LoVo (cell line): ENCODE data around the gene AOPEP.

Experiments used
- DNase-seq: peaks from one replicate; pipeline ENCODE4 v3.0.0-alpha.2; 2016; ENCODE audit warnings: low spot score

AOPEP gene

DNA sequence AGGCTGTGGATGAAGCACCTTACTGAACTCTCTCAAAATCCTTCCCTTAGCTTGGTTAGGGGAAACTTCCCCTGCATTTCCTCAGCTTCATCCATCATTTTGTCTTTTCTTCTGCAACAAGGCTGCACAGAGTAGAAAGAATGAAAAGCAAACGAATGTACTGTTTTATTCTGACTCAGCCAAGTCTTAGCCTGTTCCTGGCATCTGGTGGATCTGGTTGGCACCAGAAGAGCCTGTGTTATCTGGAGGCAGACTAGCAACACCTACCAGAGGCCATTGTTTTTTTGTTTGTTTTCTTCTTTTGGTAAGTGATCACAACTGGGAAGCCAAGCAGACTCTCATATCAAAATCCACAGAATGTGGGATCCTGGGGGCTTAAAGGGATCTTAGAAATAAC, 390.3 kb downstream of the AOPEP start:
- DNase-seq, result no peak

DNA sequence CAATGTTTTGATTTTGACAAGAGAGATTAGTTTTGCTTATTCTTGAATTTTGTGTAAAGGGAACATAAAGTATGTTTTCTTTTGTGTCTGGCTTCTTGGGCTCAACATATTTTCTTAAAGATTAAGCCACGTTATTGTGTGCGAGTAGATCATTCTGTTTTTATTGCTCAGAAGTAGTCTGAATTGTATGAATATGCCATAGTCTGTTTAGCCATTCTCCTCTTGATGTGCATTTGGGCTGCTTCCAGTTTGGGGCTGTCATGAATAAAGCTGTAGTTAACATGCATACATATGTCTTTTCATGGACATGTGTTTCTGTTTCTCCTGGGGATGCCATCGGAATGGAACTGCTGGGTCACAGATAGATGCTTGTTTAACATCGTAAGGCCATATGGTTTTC, 392.1 kb downstream of the AOPEP start:
- no peak for DNase-seq

DNA sequence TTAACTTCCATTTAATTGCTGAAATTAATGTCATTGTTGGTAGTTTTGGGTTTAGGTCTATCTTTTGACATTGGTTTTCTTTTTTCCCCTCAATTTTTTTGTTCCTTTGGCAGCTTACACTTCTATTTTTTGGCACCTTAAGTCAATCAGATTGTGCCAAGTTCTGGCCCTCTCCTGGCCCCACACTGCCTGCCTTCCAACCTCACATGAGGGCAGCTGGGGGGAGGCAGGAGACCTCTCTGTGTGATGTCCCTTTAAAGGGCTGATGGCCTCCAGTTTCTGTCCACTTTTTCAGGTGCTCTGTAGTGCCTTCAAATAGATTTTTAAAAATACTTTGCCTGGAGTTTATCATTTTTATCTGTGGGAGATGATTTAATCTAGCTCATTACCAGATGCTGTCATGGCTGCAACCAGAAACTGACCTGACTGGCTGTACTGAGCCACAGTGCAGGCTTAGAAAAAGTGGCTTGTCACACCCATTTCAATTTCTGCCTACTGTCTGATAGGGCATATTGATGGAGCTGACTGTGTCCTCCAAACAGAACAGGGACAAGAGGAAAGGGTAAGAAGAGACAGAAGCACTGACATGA, 394.4 kb downstream of the AOPEP start:
- no peak for DNase-seq

DNA sequence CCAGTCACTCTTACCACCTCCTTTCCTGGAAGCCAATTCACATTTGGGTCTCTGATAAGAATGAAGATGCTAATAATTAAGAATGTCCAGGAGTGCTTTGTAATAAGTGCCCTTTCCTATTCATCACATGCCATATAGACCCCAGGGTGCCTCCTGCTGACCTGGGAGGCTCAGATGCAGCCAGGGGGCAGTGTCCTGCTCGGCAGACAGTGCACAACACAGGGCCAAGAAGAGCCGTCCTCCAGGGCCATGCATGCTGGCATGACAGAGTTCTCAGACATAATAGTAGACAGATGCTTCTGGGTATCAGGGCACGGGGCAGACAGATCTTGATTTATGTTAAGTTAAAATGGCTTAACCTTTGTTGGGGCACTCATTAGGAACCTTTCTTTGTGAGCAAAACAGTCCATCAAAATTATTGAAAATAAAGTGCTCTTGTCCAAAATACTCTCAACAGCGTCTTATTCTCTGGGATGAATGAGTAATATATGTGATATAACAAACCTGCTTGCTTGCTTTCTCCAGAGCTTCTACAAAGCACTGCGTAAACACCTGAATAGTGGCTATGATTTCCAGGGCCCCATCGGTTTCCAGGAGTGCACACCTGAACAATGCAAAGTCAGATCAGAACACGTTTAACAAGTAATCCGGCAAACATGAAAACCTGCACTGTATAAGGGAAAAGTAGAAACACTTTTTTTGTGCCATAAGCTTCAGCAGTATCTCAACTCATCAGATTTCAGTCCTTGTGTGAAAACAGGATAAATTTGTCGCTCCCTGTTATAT, 398.3 kb downstream of the AOPEP start:
- DNase-seq, result no peak

DNA sequence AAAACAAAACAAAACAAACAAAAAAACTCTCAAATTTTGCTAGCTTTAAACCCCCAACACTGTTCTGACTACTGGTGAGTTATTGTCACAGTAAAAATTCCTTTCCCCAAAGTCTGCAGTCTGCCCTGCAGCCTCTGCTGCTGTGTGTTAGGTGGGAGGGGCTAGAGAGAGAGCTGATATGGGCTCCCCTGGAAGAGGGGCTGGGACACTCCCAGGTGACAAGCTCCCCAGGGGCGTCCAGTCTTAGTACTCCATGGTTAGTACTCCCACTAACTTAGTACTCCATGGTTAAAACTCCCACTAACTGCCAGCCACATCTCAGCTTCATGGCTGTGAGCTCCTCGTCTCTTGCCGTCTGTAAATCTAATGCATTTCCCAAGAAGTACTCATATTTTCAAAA, 399.2 kb downstream of the AOPEP start:
- no peak for DNase-seq

DNA sequence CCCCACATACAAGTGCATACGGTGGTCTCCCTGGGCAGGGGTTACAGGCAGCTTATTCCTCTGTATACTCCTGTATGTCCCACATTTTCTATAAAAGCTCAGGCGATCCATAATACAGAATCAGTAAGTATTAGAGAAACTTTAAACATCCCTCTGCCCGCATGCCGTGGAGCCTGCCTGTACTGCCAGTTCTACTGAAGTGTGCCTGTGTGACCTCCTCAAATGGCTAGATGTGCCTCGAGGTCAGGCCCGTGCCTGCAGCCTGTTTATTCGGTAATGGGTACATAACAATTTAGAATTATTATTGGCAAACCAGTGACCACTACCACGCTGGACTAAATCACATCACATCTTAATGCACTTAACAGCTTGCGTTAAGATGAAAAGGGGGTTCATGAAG, 400.2 kb downstream of the AOPEP start:
- DNase-seq, result no peak

DNA sequence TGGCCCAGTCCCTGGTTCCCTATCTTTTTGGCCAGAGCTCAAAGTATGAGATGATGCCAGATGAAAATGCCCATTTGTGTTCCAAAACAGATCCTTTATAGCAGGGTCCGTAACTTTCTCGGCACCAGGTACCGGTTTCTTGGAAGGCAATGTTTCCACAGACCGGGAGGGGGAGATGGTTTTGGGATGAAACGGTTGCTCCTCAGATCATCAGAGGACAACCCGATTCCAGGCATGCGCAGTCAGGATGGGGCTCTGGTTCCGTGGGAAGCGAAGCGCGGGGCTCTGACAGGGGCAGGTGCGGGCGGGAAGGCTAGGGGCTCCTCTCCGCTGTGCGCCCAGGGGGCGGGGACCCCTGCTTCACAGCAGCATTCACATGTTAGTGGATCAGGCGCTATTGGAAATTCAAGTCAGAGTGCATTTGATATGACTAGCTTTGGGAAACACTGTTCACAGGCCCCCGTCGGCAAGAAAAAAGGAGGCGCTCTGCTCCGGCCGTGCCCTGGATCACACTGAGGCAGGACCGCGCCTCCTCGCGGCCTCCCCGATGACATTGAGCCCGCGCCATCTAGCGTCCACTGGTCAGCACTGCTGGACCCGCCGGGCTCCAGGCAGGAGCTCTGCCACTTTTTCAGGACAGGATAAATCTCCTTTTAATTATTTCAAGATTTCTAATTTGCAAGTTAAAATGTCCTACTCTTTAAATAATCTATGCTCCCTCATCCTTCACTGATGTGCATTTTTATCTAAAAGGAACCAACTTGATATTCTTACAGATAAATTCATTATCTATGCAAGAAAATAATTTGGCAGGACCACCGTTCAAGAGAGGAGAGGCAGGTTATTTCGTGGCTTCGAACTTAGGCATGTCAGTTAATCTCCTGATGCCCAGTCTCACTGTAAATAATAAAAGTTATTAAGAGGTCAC, 401.0 kb downstream of the AOPEP start:
- peak; percentile 83 for DNase-seq

DNA sequence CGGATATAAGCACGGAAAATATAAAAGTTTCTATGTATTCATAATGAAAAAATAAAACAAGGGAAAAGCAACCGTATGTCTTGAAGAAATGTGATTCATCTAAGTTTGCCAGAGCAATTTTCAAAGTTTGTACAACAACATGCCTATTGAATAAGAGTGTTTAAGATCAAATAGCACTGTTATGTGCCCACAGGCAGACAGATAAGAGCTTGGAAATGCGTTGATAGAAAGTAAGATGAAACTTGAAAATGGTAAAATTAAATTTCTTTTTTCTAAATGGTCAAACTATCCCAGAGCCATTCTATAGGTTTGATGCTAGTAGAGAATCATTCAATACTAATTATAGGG, 401.7 kb downstream of the AOPEP start:
- DNase-seq, result no peak

DNA sequence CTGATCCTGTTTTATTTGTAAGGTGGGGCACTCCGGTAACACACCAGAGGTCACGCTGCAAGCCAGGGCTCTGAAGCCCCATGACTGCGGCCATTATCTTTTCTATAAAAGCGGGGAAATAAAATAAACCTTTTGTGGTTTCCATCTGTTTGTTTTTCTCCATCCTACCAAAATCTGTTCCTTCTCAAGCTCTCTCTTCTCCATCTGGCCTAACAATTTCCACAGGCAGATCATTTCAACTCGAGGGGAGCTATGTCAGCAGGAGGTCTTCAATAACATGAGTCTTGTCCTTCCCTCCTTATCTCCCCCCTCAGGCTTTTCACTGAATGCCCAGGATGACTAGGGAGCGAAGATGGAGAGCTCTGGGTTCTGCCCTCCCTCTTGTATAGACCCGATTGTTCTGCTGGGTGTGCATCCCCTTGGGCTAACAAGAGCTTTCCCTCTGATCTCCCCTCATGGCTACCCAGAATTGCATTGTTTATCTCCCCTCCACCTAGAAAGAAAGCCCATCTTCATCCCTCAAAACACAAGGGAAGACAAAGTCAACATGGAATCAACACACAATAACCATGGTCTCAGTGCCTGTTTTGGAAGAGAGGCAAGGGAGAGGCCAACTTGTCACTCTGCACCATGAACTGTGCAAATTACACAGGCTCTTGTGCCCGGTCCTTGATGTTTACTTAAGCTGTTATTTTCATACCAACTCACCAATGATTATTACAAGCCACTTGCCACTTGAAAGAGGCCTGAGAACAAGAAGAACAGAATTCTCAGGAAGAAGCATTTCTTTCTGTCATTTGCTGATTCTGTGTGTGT, 403.2 kb downstream of the AOPEP start:
- no peak for DNase-seq

DNA sequence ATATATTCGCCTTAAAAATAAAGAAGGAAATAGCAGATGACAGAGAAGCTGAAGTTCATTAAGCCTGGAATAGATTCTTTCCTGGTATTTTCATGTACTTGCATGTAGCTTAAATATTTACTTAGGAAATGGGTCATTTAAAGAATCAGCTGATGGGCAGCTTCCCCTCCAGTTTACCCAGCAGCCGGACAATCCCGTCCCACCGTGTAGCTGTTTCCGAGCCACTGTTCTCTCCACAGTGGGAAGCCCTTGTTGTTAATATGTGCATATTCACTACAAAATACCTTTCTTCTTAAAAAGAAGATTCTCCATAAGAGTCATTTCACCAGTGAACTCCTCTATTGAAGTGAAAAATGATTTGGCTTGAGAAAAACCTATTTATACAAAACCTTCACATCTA, 404.0 kb downstream of the AOPEP start:
- DNase-seq, result no peak

DNA sequence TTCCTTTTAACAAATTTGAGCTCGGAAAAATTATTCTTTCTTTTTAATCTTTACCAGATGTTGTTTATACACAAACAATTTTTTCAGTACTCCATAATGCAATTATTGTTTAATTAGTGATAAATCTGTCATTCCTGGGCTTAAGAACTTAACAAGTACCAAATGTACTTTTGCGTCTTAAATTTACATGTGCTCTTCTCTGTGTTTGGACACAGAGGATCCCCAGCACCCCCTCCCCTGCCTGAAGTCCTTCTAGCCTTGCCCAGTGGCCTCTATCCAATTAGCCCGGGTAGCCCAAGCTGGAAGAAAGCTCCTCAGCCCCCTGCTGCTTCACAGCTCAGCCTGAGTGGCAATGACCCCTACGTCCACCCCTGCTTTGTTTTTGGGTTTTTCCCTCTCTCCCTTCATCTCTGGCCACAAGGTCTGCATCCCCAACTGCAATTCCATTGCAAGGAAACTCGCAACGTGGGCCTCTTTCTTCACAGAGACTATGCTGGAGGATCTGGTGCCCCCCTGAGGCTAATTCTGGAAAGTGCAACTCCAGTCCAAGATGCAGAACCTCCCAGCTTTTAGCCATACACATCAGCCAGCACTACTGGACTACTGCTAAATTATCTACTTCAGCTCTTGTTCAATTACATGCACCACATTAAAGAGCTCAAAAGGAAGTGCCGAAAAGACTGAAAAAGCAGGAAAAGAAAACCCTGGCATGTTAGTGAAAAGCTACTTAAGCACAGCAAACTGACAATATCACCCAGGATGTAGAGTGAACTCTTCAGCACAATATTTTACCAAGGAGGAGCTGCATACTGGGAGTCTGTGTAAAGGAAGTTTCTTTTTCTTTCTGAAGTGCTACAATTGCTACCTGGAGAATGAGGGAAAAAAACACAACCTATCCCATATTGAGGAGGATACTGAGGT, 404.8 kb downstream of the AOPEP start:
- peak; percentile 53 for DNase-seq

DNA sequence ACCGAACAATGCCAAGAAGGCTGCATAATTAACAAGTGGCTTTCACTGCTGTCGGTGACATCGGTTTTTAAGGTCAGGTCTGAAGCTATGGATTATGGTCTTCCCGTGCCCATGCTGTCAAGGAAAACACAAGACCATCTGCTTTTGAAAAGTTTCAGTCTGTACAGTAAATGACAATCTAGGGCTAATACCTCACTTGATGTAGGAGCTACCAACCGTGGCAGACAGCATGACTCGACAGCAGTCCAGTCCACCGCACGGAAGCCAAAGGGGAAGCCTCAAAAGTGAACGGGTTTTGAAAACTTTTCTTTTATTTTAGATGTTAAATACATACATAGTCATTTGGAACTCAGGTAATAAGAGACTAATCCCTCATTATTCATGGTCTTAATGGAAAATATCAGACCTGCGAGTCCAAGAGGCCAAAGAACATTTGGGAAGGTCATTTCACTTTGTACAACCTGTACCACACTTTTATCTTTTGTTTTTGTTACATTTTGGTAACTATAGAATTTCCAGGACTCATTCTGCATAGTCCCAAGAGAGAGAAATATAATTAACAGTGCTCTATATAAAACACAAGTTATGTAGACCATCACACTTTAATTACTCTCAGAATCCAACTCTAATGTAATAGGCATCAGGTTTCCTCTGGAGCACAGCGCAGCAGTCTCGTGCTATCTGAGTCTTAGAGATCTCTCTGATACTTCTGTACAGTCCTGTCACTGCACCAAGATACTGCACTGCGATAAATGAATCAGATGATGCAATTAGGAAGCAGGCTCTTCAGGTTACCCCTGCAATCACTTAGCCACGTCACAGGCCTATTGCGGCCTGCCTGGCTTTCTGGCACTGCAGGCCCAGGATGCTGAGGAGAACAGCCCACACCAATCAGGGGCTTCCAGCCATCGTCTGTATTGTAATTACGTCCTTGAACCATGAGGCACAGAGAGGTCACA, 406.1 kb downstream of the AOPEP start:
- DNase-seq, result no peak

DNA sequence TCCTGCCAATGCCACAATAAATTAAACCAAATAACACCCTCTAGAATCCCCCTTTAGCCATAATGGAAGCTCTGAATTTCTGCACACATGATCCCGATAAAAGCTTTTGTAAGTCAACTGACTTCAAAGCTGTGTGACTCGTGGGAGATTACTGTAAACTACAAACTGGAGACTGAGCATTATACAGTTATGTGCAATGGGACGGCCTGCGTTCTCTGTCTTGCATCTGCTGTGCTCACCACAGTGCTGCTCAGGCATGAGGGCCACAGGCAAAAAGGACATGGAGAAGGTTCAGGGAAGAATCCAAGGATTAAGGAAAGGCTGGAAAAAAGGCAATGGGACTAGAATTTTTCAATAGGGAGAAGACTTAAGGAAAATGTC, 406.8 kb downstream of the AOPEP start:
- DNase-seq, result no peak

DNA sequence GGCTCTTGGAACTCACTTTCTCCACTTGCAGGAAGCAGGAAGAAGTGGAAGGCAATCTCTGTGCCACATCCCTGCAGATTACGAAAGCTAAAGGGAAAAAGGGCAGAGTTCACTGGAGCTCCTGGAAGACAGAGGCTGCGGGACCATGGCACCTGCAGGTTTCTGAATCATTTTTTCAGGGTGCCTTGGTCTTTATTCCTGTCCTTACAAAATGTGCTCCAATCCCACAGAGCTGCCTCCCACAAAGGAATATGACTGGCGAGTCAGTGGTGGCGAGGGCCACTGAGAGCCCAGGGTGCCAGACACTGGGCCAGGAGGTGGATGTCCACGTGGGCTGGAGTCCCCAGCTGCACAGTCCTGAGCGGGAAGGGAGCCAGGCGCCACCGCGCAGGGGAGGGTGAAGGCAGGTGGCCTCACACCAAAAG, 408.0 kb downstream of the AOPEP start:
- no peak for DNase-seq

DNA sequence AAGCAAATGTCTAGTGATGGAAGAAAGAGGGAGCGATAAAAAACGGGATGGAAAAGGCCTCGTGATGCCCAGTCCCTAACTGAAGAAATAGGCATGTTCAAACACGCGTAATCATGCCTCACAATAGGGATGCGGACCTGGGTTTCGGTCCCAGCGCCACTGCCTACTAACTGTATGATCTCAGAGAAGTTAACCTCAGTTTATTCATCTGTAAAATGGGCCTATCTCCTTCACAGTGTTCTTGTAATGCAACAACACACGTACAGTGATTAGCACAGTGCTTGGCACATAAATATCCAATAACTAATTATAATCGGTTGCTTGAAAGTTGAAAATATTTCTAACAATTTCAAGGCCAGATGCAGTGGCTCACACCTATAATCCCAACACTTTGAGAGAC, 409.3 kb downstream of the AOPEP start:
- no peak for DNase-seq
